ENCODE data around the gene BRINP3.
A peak's percentile ranks its signal among the peaks of the same experiment; 100 is the strongest.

BRINP3 gene

DNA sequence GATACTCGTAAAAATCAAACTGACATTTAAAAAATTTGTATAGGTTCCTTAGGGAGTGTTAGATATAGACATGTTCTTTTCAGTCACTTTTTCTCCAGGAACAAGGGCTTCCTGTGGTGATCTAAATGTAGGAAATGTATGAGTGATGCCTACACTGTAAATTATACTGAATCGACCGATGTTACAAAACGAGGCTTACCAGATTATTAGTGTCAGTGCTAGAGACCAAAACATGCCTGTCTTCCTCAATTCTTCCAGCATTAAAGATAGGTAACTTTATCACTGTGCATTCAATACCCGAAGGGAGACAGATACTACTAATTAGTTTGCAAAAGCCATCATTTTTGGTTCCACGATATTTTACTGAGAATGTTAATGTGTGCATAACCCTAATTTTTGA is 86.1 kb downstream of the BRINP3 start:
- in situ Hi-C loops (cut with HindIII; ENCODE audit: low sequenced_read_pairs): no loop called here
- DNase-seq (ENCODE audit: low read depth, low spot score): no peak
- H3K4me3 ChIP-seq (ENCODE audit: low read depth, low read length): no peak overlapping the region
- TF ChIP-seq, protein P1, sequence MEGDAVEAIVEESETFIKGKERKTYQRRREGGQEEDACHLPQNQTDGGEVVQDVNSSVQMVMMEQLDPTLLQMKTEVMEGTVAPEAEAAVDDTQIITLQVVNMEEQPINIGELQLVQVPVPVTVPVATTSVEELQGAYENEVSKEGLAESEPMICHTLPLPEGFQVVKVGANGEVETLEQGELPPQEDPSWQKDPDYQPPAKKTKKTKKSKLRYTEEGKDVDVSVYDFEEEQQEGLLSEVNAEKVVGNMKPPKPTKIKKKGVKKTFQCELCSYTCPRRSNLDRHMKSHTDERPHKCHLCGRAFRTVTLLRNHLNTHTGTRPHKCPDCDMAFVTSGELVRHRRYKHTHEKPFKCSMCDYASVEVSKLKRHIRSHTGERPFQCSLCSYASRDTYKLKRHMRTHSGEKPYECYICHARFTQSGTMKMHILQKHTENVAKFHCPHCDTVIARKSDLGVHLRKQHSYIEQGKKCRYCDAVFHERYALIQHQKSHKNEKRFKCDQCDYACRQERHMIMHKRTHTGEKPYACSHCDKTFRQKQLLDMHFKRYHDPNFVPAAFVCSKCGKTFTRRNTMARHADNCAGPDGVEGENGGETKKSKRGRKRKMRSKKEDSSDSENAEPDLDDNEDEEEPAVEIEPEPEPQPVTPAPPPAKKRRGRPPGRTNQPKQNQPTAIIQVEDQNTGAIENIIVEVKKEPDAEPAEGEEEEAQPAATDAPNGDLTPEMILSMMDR (IDR thresholded peaks at IDR 0.05; ENCODE audit: low read depth, low read length): no peak

DNA sequence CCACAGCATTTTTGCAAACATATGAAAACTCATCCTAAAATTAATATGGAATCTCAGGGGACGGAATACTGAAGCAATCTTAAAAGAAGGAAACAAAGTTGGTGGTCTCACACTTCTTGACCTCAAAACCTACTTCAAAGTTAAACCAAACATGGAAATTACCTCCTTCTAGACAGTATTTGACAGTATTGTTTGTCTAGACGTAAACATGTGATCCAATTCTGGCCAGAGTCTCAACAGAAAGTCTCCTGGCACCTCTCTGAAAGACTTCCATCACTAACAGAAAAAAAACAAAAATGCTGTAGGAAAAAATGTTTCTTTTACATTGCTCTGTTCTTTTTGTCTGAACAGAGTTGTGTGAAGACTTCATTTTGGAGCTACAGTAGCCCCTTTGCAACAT is 99.7 kb downstream of the BRINP3 start:
- TF ChIP-seq, protein P1 (IDR thresholded peaks at IDR 0.05; ENCODE audit: low read depth, low read length): no peak
- in situ Hi-C loops (cut with HindIII; ENCODE audit: low sequenced_read_pairs): no loop called here
- H3K4me3 ChIP-seq (ENCODE audit: low read depth, low read length): no peak overlapping the region
- no peak for DNase-seq (ENCODE audit: low read depth, low spot score)

DNA sequence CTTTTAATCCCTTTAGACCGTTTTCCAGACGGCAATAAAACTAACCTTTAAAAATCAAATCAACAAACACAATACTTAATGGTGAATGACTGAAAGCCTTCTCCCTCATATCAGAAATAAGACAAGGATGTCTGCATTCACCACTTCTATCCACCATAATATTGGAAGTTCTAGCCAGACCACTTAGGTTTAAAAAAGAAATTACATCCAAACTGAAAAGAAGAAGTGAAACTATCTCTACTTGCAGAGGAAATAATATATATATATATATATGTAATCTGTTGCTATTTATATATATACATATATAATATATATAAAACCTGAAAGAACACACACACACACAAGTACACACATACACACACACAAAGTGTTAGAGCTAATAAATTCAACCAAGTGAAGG is 100.4 kb downstream of the BRINP3 start:
- TF ChIP-seq, protein P1 (IDR thresholded peaks at IDR 0.05; ENCODE audit: low read depth, low read length): no peak
- in situ Hi-C loops (cut with HindIII; ENCODE audit: low sequenced_read_pairs): no loop called here
- no peak overlapping the region for H3K4me3 ChIP-seq (ENCODE audit: low read depth, low read length)
- no peak for DNase-seq (ENCODE audit: low read depth, low spot score)

DNA sequence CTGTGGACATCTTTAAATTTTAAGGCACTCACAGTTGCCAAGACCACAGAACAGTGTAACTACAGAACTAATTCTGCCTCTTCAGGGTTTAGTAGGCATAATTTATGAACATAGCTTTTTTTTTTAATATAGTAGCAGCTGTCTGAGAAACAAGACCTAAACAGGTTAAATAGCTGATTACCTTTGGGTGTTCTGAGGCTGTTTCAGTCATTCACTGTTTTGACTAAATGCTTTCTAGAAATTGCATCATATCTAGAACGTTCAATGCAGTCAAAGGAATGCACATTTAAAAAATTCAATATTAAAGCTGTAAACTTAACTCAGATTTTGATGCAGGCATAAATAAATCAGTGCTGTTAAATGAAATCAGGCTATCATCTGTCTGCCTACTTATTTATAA is 101.6 kb downstream of the BRINP3 start:
- no peak overlapping the region for H3K4me3 ChIP-seq (ENCODE audit: low read depth, low read length)
- peak; percentile 4 for DNase-seq (ENCODE audit: low read depth, low spot score)
- TF ChIP-seq, protein P1 (IDR thresholded peaks at IDR 0.05; ENCODE audit: low read depth, low read length): no peak
- in situ Hi-C loops (cut with HindIII; ENCODE audit: low sequenced_read_pairs): no loop called here

DNA sequence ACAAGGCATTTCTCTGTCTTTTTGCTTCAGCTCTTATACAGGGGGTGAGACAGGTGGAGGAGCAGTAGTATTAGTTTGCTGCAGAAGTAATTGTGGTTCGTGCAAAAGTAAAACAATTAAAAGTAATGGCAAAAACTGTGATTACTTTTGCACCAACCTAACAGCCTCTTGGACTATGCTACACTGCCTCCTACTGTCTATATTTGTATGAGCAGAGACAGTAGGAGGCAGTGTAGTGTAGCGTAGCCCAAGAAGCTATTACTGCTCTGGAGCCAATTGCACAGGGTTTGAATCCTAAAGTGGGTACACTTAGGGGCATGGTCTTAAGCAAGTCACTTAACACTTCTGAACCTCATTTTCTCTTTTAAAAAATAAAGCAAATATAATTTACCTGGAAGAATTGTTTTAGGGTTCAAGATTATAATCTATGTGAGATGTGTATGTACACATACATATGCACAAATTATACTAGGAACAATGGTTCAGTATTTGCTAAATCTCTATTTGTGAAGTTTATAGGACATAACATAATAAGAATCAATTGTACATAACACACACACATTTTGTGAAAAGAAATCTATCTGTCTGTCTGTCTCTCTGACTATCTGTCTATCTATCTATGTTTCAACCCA is 103.8 kb downstream of the BRINP3 start:
- H3K4me3 ChIP-seq (ENCODE audit: low read depth, low read length): no peak overlapping the region
- in situ Hi-C loops (cut with HindIII; ENCODE audit: low sequenced_read_pairs): no loop called here
- TF ChIP-seq, protein P1 (IDR thresholded peaks at IDR 0.05; ENCODE audit: low read depth, low read length): peak; percentile 48
- DNase-seq (ENCODE audit: low read depth, low spot score): peak; percentile 14

DNA sequence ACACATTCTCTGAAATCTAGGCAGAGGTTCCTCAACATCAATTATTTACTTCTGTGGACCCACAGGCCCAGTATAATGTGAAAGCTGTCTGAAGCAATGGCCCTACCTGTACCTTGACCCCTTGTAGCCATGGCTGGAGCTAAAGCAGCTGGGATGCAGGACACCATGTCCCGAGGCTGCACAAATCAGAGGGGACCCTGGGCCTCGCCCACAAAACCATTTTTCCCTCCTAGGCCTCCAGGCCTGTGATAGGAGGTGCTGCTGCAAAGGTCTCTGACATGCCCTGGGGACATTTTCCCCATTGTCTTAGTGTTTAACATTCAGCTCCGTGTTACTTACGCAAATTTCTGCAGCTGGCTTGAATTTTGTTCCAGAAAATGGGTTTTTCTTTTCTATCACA is 110.5 kb downstream of the BRINP3 start:
- in situ Hi-C loops (cut with HindIII; ENCODE audit: low sequenced_read_pairs): no loop called here
- H3K4me3 ChIP-seq (ENCODE audit: low read depth, low read length): no peak overlapping the region
- TF ChIP-seq, protein P1 (IDR thresholded peaks at IDR 0.05; ENCODE audit: low read depth, low read length): no peak
- DNase-seq (ENCODE audit: low read depth, low spot score): no peak
